Peyer's patch (tissue), 4 donors: ENCODE data around the gene SNX20.

ENCODE experiments used
- CTCF ChIP-seq, 6 experiments: fragments of 450-650 bp in 4 of 6; fragments of 200-600 bp in 2 of 6; sonication (generic) in 1 of 6; IDR thresholded peaks; one replicate each; pipeline ENCODE4 v1.5.1; 2017 to 2019; ENCODE audit warnings: antibody characterized with exemption in 6 of 6, mild to moderate bottlenecking in 3 of 6, moderate library complexity in 1 of 6
- POLR2A ChIP-seq, 2 donors: fragments of 450-650 bp; IDR thresholded peaks; one replicate each; pipeline ENCODE4 v1.5.1; 2017; ENCODE audit warnings: antibody characterized with exemption in 2 of 2, mild to moderate bottlenecking in 2 of 2, moderate library complexity in 2 of 2

GRCh38 chr16:50664270-50664669, 16.8 kb downstream of the SNX20 start:
- TF ChIP-seq POLR2A (IDR thresholded peaks at IDR 0.05), result no peak
- TF ChIP-seq CTCF (IDR thresholded peaks at IDR 0.05), result no peak
